PC-9 (cell line): Measurements from ENCODE around the gene CACNG8. TPM values are rescaled to one million over a fixed set of nuclear protein-coding genes. Genes with fewer than 3 reads are reported as not detected.
A peak's percentile ranks its signal among the peaks of the same experiment; 100 is the strongest.

Source experiments
- BruUV-seq: library from RNA; stranded (reverse); fragments of 400-500 nt; replicated peaks from 2 replicates; lab custom pipeline; 2021; lab: Mats Ljungman, UMichigan
- CTCF ChIA-PET: fragments of 300-600 bp; sonication (Branson Sonifier 250); formaldehyde crosslinking; loops from one replicate; lab custom pipeline; 2022; ENCODE audit warnings: antibody characterized with exemption; lab: Charles Lee
- POLR2A ChIA-PET: fragments of 300-600 bp; sonication (Branson Sonifier 250); formaldehyde crosslinking; loops from one replicate; lab custom pipeline; 2022; ENCODE audit warnings: antibody characterized with exemption; ENCODE audit not compliant: unreplicated experiment; lab: Charles Lee
- DNase-seq, 2 experiments: peaks; one replicate each; pipeline versions ENCODE4 v3.0.0 to v3.0.0-alpha.2; 2015 to 2022; ENCODE audit warnings: mixed read lengths in 1 of 2
- H2AFZ ChIP-seq: fragments of 200-600 bp; sonication (generic); 2 replicates; pipeline ENCODE4 v1.8.1; 2017; ENCODE audit warnings: antibody characterized with exemption
- H3F3A ChIP-seq: fragments of 200-600 bp; sonication (generic); 2 replicates; pipeline ENCODE4 v1.8.1; 2017; ENCODE audit warnings: antibody characterized with exemption, mild to moderate bottlenecking, low read depth; ENCODE audit not compliant: insufficient read depth
- H3K27ac ChIP-seq: fragments of 200-600 bp; sonication (generic); 2 replicates; pipeline ENCODE4 v1.6.1; 2016; ENCODE audit warnings: mixed run types
- H3K27me3 ChIP-seq: fragments of 200-600 bp; sonication (generic); 2 replicates; pipeline ENCODE4 v1.6.1; 2016; ENCODE audit warnings: low read depth, mixed run types; ENCODE audit not compliant: insufficient read depth
- H3K36me3 ChIP-seq: fragments of 200-600 bp; sonication (generic); 2 replicates; pipeline ENCODE4 v1.6.1; 2016; ENCODE audit warnings: low read depth, mixed run types
- H3K4me1 ChIP-seq: fragments of 200-600 bp; sonication (generic); replicated peaks from 2 replicates; pipeline ENCODE4 v1.6.1; 2016; ENCODE audit warnings: mixed run types; ENCODE audit not compliant: insufficient read depth
- H3K4me2 ChIP-seq: fragments of 200-600 bp; sonication (generic); 2 replicates; pipeline ENCODE4 v1.6.1; 2017; ENCODE audit warnings: mixed run types
- H3K4me3 ChIP-seq: fragments of 200-600 bp; sonication (generic); 2 replicates; pipeline ENCODE4 v1.6.1; 2016; ENCODE audit warnings: mixed run types
- H3K79me2 ChIP-seq: fragments of 200-600 bp; sonication (generic); 2 replicates; pipeline ENCODE4 v1.6.1; 2017; ENCODE audit warnings: low read depth, mixed run types
- H3K9me2 ChIP-seq: fragments of 200-600 bp; sonication (generic); 2 replicates; pipeline ENCODE4 v1.8.1; 2017; ENCODE audit warnings: mild to moderate bottlenecking; ENCODE audit not compliant: insufficient read depth
- H3K9me3 ChIP-seq: fragments of 200-600 bp; sonication (generic); 2 replicates; pipeline ENCODE4 v1.8.1; 2016; ENCODE audit warnings: low read depth; ENCODE audit not compliant: insufficient read depth
- H4K20me1 ChIP-seq: fragments of 200-600 bp; sonication (generic); 2 replicates; pipeline ENCODE4 v1.8.1; 2017; ENCODE audit not compliant: insufficient read depth
- EZH2 ChIP-seq: fragments of 200-600 bp; sonication (generic); IDR thresholded peaks from 2 replicates; pipeline ENCODE4 v1.8.0; 2017; ENCODE audit warnings: antibody characterized with exemption, low read depth
- intact Hi-C: fragments of 100-400 bp; cut with micrococcal nuclease; formaldehyde crosslinking; loops from one replicate; pipeline ENCODE4 v1.10.0; 2022; ENCODE audit not compliant: unreplicated experiment
- total RNA-seq: library from RNA; stranded (reverse); gene quantifications from 2 replicates; pipeline ENCODE4 v1.2.3, GENCODE V29; 2021
- TF ChIP-seq, protein P1 (sequence below): fragments of 200-600 bp; sonication (generic); conservative IDR thresholded peaks from 2 replicates; pipeline ENCODE4 v1.6.1; 2017; ENCODE audit warnings: mixed run types, antibody characterized with exemption, mild to moderate bottlenecking, moderate library complexity

The CACNG8 gene
- total RNA-seq, 1 experiment from 2014 or later, result 2.9 TPM

DNA sequence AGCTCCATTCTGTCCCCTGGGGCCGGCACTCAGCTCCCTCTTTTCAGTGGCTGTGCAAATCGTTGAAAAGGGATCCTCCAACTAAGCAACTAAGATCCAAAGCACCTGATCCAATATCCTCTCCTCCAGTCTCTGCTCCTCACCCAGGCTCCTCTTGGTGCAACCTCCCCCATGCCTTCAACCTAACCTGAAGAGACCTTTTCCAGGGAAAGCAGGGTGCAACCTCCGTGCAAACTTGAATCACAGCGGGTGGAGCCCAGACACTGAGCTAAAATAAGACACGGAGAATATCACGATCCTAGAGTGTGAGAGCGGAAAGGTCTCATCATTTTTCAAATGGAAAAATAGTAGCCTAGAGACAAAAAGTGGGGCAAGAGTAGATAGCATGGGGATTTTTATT, 45.4 kb upstream of the CACNG8 start:
- H2AFZ ChIP-seq, result no peak overlapping the region
- no peaks in the 10 kb centered on the region for H3K9me3 ChIP-seq
- no peak for TF ChIP-seq EZH2
- no peaks in the 10 kb centered on the region for H3K36me3 ChIP-seq
- no peaks in the 10 kb centered on the region for H3K79me2 ChIP-seq
- H4K20me1 ChIP-seq, result no peaks in the 10 kb centered on the region
- H3K4me1 ChIP-seq, result no peaks in the 10 kb centered on the region
- BruUV-seq, result no TSS peak
- no peak overlapping the region for H3K27ac ChIP-seq
- H3K9me2 ChIP-seq, result no peaks in the 10 kb centered on the region
- ChIA-PET POLR2A (no interaction called here), CTCF (no interaction called here)
- H3K4me2 ChIP-seq, result no peak overlapping the region
- H3K27me3 ChIP-seq, result peaks cover 8% of the 10 kb centered on the region; the same call in 1 of the 2 replicates
- intact Hi-C loops, result no loop called here
- H3K4me3 ChIP-seq, result no peak overlapping the region
- no peak for DNase-seq
- no peaks in the 10 kb centered on the region for H3F3A ChIP-seq

DNA sequence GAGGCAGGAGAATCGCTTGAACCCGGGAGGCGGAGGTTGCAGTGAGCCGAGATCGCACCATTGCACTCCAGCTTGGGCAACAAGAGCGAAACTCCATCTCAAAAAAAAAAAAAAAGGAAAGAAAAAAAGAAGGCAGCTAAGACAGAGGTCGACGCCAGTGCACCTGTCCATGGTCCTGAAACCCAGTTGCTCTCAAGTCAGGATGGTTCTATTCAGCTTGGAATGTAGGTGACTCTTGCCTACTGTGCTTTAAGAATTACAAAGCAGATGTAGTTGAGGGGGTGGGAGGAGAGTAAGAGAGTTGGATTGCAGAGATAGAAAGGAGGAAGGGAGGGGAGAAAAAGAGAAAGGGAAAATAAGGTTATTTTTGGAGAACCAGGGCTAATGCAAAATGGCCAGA, 35.0 kb upstream of the CACNG8 start:
- POLR2A ChIA-PET, result no interaction called here
- TF ChIP-seq, protein P1, sequence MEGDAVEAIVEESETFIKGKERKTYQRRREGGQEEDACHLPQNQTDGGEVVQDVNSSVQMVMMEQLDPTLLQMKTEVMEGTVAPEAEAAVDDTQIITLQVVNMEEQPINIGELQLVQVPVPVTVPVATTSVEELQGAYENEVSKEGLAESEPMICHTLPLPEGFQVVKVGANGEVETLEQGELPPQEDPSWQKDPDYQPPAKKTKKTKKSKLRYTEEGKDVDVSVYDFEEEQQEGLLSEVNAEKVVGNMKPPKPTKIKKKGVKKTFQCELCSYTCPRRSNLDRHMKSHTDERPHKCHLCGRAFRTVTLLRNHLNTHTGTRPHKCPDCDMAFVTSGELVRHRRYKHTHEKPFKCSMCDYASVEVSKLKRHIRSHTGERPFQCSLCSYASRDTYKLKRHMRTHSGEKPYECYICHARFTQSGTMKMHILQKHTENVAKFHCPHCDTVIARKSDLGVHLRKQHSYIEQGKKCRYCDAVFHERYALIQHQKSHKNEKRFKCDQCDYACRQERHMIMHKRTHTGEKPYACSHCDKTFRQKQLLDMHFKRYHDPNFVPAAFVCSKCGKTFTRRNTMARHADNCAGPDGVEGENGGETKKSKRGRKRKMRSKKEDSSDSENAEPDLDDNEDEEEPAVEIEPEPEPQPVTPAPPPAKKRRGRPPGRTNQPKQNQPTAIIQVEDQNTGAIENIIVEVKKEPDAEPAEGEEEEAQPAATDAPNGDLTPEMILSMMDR, result no peak
- TF ChIP-seq EZH2, result no peak
- Histone ChIP-seq H2AFZ (no peak overlapping the region), H3K27me3 (peaks cover 20% of the 10 kb centered on the region; the same call in 1 of the 2 replicates), H3K27ac (no peak overlapping the region), H4K20me1 (0 out of 2 replicates have a peak, but pooled peaks cover 3% of the 10 kb centered on the region), H3K4me1 (no peaks in the 10 kb centered on the region), H3K4me3 (no peak overlapping the region), H3K9me2 (no peaks in the 10 kb centered on the region), H3K79me2 (no peaks in the 10 kb centered on the region), H3K9me3 (no peaks in the 10 kb centered on the region), H3K4me2 (no peak overlapping the region), H3F3A (no peaks in the 10 kb centered on the region), H3K36me3 (no peaks in the 10 kb centered on the region)
- intact Hi-C loops, result no loop called here
- peak; percentile 64 to 69 for DNase-seq
- CTCF ChIA-PET, result interaction anchor here (0.6 kb wide), 2 partner anchors 14 to 96 kb away, joined by 3 to 4 read pairs; no protein-coding TSS in a partner anchor
- no TSS peak for BruUV-seq

DNA sequence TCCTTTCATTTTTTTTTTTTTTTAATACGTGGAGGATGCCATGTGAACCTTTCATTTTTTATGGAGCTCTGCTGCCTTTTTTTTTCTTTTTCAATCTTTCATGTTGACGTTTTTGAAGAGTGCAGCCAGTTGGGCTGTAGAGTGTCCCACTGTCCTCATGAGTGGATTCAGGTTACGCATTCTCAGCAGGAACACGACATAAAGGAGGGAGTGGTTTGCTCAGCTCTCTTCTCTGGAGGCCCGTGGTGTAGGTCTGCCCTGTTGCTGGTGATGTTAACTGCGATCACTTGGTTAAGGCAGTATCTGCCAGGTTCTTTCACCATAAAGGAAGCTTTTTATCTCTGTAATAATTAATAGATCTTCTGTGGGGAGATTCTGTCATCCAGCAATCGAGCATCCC, 26.7 kb upstream of the CACNG8 start:
- no peaks in the 10 kb centered on the region for H3K4me1 ChIP-seq
- no peak overlapping the region for H2AFZ ChIP-seq
- H3K9me2 ChIP-seq, result no peaks in the 10 kb centered on the region
- H3K27ac ChIP-seq, result no peak overlapping the region
- no peak overlapping the region for H3K4me3 ChIP-seq
- POLR2A ChIA-PET, result no interaction called here
- H3F3A ChIP-seq, result no peaks in the 10 kb centered on the region
- H3K4me2 ChIP-seq, result no peak overlapping the region
- DNase-seq, result no peak
- no peaks in the 10 kb centered on the region for H3K79me2 ChIP-seq
- H4K20me1 ChIP-seq, result 0 out of 2 replicates have a peak, but pooled peaks cover 3% of the 10 kb centered on the region
- CTCF ChIA-PET, result no interaction called here
- intact Hi-C loops, result no loop called here
- no peaks in the 10 kb centered on the region for H3K27me3 ChIP-seq
- TF ChIP-seq, protein P1, result no peak
- TF ChIP-seq EZH2, result no peak
- no TSS peak for BruUV-seq
- H3K36me3 ChIP-seq, result no peaks in the 10 kb centered on the region
- no peaks in the 10 kb centered on the region for H3K9me3 ChIP-seq
